Glomerular visceral epithelial cell (primary cell): ENCODE data around the gene EIF4G3.
"Not testable (repeated sequence)": the region's sequence is repeated elsewhere in the genome, so short reads cannot be mapped to it uniquely, and the experiment has no call there.

ENCODE experiments used
- DNase-seq: peaks from one replicate; pipeline ENCODE4 v3.0.0-alpha.2; 2016; ENCODE audit errors: extremely low spot score

The EIF4G3 gene

DNA sequence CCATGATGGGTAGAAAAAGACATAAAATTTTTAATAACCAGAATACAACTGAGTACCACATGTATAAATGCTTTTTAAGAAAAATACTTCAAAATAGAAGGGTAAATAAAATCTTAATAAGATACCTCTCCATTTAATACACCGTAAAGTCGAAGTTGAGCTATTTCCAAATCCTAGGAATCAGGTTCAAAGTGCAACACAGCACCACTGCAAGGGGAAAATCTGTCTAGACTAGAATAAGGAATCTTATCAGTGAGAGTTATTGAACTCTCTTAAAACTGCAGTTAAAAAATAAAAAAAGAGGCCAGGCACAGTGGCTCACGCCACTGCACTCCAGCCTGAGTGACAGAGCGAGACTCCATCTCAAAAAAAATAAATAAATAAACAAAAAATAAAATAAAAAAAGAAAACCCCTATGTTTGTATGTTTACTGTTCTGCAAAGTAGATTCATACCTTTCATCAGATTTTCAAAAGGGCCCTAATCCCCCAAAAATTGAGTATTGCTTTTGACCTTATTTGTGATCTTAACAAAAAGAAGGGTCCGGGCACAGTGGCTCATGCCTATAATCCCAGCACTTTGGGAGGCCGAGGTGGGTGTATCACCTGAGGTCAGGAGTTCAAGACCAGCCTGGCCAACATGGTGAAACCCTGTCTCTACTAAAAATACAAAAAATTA is 109.0 kb downstream of the EIF4G3 start:
- DNase-seq, result no peak

DNA sequence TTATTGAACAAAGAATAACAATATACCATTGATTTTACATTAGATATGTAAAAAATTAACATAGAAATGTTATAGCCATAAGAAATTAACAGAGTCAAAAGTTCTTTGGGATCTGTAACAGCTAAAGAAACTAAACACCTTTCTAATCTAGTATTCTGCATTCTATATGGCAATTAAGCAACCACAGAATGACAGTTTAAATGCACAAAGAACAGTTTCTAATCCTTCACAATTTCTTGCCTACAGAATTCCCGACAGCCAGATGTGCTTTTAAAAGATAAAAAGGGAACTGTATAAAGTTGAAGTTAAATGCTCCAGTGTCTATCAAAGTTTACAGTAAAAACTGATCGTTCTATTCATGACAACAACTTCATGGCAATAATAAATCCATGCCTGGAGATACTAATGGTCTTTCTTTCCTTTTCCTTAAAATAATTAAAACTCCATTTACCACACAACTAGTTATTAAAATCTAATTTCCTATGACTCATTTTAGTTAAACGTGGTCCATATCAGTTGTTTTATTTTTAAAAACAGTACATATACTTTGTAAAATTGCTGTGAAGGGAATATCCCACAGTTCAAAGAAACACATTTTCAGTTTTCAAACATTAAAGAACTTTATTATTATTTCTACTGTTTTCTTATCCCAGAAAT is 110.2 kb downstream of the EIF4G3 start:
- no peak for DNase-seq

GRCh38 chr1:21065851-21066250 is 110.8 kb downstream of the EIF4G3 start:
- DNase-seq, result no peak

DNA sequence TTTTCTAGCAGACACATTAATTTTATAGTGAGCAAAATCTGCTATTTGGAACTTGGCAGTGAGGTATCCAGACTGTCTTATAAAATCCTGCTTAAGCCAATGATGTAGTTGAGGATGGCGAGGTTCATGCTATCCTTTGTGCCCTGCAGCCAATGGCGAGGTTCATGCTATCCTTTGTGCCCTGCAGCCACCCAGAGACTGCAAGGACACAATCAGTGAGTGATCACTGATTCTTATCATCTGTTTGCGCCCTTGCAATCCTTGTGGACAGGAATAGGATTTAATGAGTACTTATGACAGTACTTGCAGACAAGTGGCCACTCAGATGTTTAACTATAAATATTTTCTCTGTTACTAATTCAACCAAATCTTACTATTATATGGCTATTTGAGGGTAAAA is 112.6 kb downstream of the EIF4G3 start:
- no peak for DNase-seq

- DNase-seq, result no peak
These were observed 116.2 kb downstream of the EIF4G3 start for GRCh38 chr1:21060523-21060922.

DNA sequence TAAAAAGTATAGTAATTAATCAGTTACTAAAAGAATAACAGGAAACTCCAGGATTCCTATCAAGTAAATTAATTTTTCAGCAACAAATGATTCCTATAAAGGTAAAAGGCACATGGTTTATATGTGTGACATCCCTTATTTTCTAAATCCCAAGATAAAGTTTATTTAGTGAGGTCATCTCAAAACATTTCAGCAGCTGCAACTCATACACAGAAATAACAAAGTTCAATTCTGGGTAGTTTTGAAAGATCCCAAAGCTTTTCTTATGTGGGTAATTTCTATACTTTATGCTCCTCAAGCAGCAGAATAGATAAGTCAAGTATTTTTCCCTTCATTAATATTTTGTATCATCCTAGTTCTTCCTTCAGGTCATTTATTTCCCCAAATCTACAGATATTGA is 117.7 kb downstream of the EIF4G3 start:
- no peak for DNase-seq

GRCh38 chr1:21058035-21058793 is 118.5 kb downstream of the EIF4G3 start:
- no peak for DNase-seq

DNA sequence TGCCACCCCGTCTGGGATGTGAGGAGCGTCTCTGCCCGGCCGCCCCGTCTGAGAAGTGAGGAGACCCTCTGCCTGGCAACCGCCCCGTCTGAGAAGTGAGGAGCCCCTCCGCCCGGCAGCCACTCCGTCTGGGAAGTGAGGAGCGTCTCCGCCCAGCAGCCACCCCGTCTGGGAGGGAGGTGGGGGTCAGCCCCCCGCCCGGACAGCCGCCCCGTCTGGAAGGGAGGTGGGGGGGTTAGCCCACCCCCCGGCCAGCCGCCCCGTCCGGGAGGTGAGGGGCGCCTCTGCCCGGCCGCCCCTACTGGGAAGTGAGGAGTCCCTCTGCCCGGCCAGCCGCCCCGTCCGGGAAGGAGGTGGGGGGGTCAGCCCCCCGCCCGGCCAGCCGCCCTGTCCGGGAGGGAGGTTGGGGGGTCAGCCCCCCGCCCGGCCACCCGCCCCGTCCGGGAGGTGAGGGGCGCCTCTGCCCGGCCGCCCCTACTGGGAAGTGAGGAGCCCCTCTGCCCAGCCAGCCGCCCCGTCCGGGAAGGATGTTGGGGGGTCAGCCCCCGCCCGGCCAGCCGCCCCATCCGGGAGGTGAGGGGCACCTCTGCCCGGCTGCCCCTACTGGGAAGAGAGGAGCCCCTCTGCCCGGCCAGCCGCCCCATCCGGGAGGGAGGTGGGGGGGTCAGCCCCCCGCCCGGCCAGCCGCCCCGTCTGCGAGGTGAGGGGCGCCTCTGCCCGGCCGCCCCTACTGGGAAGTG is 123.3 kb downstream of the EIF4G3 start:
- DNase-seq, result not testable (repeated sequence)

DNA sequence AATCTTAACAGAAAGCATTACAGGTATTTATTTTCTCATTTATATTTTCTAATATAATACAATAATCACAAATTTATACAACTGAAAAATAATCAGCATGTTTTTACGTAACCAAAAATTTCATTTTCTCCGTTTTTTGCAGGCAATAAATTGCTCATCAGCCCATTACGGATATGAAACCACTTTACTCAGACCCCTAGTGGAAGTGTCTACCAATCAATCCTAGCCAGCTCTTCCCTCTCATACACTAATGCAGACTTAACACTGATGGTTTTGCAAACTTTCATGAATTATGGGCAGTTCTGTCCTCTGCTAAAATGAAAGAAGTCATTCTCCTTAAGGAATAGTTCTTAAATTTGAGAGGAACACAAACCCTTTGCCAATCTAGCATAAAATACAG is 124.7 kb downstream of the EIF4G3 start:
- no peak for DNase-seq

DNA sequence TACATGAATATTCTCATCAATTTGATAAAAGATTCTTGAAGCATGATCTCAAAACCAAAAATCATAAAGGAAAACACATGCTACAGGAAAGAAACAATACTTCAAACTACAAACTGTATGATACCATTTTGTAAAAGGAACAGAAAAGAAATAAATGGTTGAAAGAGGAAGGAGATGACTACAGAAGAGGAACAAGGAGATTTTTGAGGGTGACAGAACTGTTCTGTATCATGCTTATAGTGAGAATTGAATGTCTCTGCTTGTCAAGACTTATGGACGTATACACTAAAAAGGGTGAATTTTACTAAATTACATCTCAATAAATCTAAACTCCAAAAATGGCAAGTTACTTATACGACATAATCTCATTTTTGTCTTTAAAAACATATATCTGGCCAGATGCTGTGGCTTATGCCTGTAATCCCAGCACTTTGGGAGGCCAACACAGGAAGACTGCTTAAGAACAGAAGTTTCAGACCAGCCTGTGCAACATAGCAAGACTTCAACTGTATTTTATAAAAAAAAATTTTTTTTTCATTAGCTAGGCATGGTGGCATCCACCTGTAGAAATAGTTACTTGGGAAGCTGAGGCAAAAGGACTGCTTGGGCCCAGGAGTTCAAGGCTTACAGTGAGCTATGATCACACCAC is 125.4 kb downstream of the EIF4G3 start:
- no peak for DNase-seq

DNA sequence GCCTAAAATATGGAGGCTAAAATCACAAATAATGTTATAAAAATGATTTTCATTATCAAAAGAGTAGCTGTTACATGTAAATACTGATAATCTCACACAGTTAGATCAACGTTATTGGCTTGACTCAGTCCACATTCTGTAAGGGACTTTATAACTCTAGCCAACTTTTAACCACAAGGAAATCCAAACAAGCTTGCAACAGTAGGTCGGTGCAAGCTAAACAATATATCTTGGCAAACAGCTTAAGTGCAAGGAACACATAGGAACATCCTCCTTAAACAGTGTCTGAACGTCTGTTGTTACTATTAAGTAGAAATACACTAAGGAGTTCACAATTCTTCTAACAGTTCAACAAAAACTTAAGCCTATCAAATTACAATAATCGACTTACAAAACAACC is 126.7 kb downstream of the EIF4G3 start:
- no peak for DNase-seq

DNA sequence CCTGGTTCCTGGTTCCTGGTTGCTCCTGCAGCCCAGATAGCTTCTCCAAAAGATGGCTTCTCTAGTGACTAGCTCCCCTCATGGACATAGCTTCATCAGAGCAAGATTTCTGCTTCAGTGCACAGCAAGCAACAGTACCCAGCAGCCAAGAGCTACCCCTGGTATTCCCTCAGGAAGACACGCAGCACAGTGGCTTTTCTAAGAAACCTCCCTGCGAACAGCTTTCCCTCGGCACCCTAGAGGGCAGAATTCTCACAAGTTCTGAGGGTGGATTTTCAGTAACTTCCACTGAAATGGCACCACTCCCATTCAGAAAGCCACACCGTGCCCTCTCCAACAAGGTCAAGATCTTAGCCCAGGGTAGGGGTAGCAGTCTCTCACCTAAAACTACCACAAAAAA is 128.2 kb downstream of the EIF4G3 start:
- no peak for DNase-seq

DNA sequence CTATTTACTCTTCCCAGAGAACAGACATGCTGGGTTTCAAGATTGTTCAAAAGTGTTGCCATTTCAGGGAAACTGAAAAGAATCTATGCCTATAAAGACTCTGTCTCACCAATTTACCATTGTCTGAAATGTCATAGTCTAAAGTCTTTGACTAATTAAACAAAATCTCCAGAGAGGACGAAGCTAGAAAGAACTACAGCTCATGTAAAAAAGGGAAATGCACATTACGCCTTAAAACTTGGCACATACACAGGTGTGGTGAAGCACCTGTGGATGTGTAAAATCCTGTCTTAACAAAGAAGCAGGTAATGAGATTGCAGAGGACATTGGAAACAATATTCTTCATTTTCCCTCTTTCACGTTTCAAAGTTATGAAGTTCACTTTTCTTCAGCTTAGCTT is 130.6 kb downstream of the EIF4G3 start:
- no peak for DNase-seq

DNA sequence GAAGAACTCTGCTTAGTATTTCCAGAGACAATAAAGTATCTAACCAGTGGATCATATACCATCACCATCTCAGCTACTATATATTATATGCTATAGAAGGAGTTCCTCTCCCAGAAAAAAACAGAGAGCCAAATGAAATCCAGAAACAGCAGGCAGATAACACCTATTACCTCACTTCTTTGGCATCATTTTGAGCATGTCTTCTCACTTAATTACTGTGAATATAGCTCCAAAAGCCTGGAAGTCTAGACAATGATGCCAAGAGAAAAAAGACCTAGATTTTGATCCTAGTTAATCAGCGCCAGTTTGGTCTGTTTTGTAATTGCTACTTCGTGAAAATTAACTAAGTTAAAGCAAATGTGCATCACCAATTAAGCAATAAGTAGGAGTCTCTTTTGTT is 131.3 kb downstream of the EIF4G3 start:
- no peak for DNase-seq

GRCh38 chr1:21042929-21043605 is 133.6 kb downstream of the EIF4G3 start:
- DNase-seq, result peak; percentile 48

GRCh38 chr1:21041541-21041940 is 135.2 kb downstream of the EIF4G3 start:
- no peak for DNase-seq

DNA sequence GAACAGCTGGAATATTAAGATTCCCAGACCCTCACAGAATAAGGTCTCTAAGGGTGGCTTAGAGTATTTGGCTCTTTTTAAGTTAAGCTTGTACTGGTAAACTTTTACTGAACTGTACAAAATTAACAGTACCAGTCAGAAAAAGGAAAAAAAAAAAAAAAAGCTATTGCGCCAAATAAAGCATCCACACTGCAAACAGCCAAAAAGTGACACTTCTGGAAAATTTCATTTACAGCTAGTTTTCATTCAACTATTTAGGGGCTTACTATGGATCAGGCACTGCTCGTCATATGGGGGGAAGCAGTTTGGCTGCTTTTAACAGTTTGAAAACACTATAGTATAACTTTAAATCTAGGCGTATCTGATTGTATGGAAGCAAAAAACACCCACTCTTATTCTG is 139.6 kb downstream of the EIF4G3 start:
- DNase-seq, result no peak

DNA sequence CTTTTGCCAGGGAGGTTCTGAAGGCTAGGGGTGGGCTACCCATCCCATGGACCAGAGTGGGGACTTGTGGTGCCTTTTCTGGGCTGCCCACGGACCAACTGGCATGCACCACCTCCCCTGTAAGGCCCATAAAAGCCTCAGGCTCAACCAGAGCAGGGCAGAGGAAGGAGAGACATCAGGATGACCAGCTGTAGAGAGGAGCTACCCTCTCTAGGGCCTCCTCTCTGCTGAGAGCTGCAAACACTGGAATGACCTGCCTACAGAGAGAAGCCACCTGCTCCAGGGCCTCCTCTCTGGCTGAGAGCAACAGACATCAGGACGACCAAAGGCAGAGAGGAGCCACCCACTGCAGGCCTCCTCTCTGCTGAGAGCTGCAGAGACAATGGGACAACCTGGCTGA is 140.9 kb downstream of the EIF4G3 start:
- no peak for DNase-seq

DNA sequence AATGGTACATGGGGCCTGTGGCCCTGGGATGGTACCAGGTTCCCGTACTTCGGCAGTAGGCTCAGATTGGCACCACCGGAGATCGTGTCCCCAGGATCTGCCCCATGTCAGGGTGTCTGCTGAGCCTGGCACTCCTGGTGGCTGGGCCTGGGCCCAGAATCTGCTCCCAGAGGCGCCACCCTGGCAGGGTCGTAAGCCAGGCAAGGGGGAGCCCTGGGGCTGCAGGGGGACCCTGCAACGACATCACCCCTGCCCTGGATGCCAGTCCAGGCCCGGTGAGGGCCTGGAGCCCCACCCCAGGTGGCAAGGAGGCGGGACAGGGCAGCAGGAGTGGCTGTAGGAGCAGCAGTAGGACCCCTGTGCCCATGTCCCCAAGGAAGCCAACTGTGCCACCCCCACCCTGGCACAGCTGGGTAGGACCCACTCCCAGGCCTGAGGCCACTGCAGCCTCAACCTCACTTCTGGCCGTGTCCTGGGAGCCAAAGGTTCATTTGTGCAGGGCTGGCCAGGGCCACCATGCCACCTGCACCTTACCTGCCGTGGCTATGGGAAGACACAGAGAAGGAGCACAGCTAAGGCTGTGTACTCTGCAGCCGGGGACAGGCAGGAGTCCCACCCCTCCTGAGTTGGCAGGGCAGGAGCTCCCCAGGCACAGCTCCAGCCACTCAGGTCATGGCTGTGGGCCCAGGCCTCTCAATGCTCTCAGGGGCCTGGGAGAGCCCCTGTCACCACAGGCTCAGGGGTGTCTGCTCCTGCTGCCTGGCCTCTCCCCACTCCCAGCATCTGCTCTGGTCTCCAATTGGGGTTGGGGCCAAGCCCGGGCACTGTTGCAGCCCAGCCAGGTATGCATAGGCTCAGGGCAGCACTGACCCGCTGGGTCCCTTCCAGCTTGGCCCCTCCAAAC is 141.7 kb downstream of the EIF4G3 start:
- DNase-seq, result no peak

DNA sequence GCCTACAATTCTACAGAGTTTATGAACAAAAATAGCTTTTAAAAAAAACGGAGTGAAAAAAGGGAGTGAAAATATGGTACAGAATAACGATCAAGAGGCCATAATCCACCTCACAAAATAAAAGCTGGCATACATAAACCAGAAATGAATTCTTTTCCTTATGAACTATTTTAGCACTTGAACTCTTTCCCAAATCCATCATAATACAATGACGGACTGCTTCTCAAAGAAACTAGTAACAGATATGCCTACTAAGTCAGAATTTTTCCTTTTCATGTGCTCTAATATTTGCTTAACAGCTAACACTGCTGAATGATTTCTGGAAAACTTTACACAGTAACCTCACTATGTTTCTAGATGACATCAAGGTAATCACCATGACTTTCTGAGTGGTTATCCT is 144.0 kb downstream of the EIF4G3 start:
- no peak for DNase-seq
